Endometrium (tissue), 2 donors: ENCODE results near the gene CCDC117.

Experiments used
- FAIRE-seq: peaks from 2 replicates; lab custom pipeline; 2012; peaks lifted over from hg19 to GRCh38; lab: Jason Lieb, UNC
- donor health status: control.
- donor health status: control.

The CCDC117 gene

DNA sequence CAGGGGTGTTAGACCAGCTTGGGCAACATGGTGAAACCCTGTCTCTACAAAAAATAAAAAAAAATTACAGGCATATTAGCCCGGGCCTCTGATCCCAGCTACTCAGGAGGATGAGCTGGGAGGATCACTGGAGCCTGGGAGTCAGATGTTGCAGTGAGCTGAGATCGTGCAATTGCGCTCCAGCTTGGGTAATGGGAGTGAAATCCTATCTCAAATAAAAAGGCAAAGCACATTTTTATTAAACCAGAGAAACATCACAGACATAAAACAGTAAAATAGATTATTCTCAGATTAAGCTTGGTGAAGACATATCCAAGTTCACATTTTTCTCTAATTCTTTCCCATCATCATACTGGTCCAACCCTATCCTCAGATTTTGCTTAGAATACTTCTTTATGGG is 57.9 kb downstream of the CCDC117 start:
- FAIRE-seq = no peak

DNA sequence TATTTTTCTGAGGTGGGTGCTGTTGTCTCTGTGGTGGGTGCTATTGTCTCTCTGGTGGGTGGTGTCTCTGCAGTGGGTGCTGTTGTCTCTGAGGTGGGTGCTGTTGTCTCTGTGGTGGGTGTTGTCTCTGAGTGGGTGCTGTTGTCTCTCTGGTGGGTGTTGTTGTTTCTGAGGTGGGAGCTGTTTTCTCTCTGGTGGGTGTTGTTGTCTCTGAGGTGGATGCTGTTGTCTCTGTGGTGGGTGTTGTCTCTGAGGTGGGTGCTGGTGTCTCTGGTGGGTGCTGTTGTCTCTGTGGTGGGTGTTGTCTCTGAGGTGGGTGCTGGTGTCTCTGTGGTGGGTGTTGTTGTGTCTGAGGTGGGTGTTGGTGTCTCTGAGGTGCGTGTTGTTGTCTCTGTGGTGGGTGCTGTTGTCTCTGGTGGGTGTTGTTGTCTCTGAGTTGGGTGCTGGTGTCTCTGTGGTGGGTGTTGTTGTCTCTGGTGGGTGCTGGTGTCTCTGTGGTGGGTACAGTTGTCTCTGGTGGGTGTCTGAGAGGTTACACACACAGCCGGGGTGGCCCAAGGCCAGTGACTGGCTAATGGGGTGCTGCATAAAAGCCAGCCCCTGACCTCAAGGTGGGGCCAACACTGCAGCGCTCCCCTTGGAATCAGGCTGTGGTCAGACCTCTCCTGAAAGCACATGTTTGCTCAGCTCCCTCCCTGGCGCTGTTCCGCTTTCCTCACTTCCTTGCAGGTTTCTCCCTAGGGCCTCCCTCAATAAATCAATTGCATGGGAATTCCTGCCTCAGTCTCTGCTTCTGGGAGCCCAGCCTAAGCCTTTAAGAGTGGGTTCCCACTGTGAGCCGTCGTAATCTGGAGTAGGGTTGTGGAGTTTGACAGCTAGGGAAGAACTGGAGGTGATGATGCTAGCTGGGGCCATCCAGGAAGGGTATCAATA is 58.9 kb downstream of the CCDC117 start:
- no peak for FAIRE-seq

DNA sequence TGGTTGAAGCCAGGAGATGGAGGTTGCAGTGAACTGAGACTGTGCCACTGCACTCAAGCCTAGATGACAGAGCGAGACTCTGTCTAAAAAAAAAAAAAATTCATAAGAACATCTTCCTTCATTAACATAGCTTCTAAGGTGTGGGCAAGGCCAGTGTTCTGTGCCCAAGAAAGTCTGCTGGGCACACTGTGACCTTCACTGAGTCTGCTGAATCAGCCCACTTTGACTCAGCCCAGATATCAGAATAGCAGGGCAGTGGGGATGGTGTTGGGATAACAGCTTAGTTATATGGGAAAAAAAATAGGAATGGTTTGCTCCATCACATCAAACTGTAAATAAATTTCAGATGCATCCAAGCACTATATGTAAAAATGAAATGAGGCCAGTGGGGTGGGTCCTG is 60.2 kb downstream of the CCDC117 start:
- FAIRE-seq = no peak

DNA sequence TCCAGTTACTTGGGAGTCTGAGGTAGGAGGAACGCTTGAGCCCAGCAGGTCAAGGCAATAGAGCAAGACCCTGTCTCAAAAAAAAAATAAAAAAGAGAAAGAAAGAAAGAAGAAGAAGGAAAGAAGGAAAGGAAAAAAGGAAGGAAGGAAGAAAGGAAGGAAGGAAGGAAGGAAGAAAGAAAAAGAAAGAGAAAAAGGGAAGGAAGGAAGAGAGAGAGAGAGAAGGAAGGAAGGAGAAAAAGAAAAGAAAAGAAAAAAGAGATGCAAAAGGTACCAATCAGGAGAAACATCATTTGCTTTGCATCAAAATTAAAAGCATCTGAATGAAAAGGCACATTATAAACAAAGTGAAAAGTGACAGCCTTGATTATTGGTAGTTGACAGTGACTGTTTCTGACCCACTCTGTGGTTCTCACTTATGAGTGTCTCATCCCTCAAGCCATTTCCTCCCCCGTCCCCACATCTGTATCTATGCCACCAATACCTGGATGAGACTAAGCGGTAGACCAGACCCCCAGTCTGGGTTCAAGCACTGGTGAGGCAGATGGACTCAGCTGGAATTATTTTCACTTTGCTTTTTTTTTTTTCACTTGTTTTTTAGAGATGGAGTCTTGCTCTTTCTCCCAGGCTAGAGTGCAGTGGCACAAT is 60.9 kb downstream of the CCDC117 start:
- FAIRE-seq = no peak

GRCh38 chr22:28835630-28836189 is 63.2 kb downstream of the CCDC117 start:
- FAIRE-seq = no peak

DNA sequence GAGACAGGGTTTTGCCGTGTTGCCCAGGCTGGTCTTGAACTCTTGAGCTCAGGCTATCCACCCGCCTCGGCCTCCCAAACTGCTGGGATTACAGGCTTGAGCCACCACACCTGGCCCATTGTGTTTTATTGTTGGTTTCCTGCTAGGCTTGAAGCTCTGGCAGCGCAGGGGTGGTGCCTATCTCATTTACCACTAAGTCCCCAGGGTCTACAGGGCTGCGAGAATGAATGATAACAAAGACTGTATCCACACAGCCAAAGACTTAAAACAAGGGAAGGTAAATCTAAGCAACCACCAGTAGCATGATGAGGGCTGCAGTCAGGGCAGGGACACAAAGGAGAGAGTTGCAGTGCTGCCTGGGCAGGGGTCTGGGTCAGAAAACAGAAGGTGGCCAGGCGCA is 65.1 kb downstream of the CCDC117 start:
- no peak for FAIRE-seq
